GM23338 (cell line): ENCODE measurements around the gene MT1HL1. TPM values are rescaled to one million over a fixed set of nuclear protein-coding genes. Genes with fewer than 3 reads are reported as not detected.

ENCODE experiments used
- ATAC-seq: fragments of 200-7000 bp; cut with Tn5 transposase; 3 replicates; pipeline ENCODE4 v1.9.1; 2020
- DNase-seq: peaks from one replicate; pipeline ENCODE4 v3.0.0-alpha.2; 2015; ENCODE audit warnings: low spot score
- H2AFZ ChIP-seq: fragments of 200-600 bp; sonication (generic); 2 replicates; pipeline ENCODE4 v1.8.0; 2016; ENCODE audit warnings: antibody characterized with exemption, mild to moderate bottlenecking, moderate library complexity
- H3F3A ChIP-seq: fragments of 200-600 bp; sonication (generic); replicated peaks from 2 replicates; pipeline ENCODE4 v1.8.0; 2017; ENCODE audit warnings: antibody characterized with exemption, mixed run types, low read depth
- H3K27ac ChIP-seq: fragments of 200-600 bp; sonication (generic); 2 replicates; pipeline ENCODE4 v1.6.1; 2016; ENCODE audit warnings: low read depth
- H3K27me3 ChIP-seq: fragments of 200-600 bp; sonication (generic); 2 replicates; pipeline ENCODE4 v1.8.0; 2016; ENCODE audit warnings: mild to moderate bottlenecking, mixed run types, moderate library complexity; ENCODE audit not compliant: insufficient read depth
- H3K36me3 ChIP-seq: fragments of 200-600 bp; sonication (generic); 2 replicates; pipeline ENCODE4 v1.8.0; 2016; ENCODE audit warnings: mild to moderate bottlenecking; ENCODE audit not compliant: insufficient read depth
- H3K4me1 ChIP-seq: fragments of 200-600 bp; sonication (generic); 2 replicates; pipeline ENCODE4 v1.8.0; 2016; ENCODE audit warnings: mild to moderate bottlenecking, moderate library complexity; ENCODE audit not compliant: insufficient read depth
- H3K4me2 ChIP-seq: fragments of 200-600 bp; sonication (generic); 2 replicates; pipeline ENCODE4 v1.7.1; 2017; ENCODE audit warnings: mixed run types
- H3K4me3 ChIP-seq: fragments of 200-600 bp; sonication (generic); 2 replicates; pipeline ENCODE4 v1.6.1; 2016; ENCODE audit warnings: mixed run types
- H3K79me2 ChIP-seq: fragments of 200-600 bp; sonication (generic); replicated peaks from 2 replicates; pipeline ENCODE4 v1.8.0; 2017; ENCODE audit warnings: mild to moderate bottlenecking; ENCODE audit not compliant: insufficient read depth
- H3K9me2 ChIP-seq: fragments of 200-600 bp; sonication (generic); 2 replicates; pipeline ENCODE4 v1.8.0; 2017; ENCODE audit not compliant: insufficient read depth
- H4K20me1 ChIP-seq: fragments of 200-600 bp; sonication (generic); replicated peaks from 2 replicates; pipeline ENCODE4 v1.8.0; 2017; ENCODE audit warnings: mild to moderate bottlenecking; ENCODE audit not compliant: insufficient read depth
- H3K27ac Mint-ChIP-seq: 2 replicates; pipeline ENCODE4 v1.8.0; 2020; ENCODE audit warnings: inconsistent platforms, mild to moderate bottlenecking, moderate library complexity, mixed read lengths
- H3K27me3 Mint-ChIP-seq: 3 replicates; pipeline ENCODE4 v1.8.0; 2022; ENCODE audit warnings: low read depth, mild to moderate bottlenecking, moderate library complexity, mixed read lengths, inconsistent platforms; ENCODE audit not compliant: insufficient read depth, poor library complexity
- H3K36me3 Mint-ChIP-seq: 3 replicates; pipeline ENCODE4 v1.8.0; 2021; ENCODE audit warnings: low read depth, mild to moderate bottlenecking, inconsistent platforms, moderate library complexity, mixed read lengths
- H3K4me1 Mint-ChIP-seq: 3 replicates; pipeline ENCODE4 v1.8.0; 2020; ENCODE audit warnings: mild to moderate bottlenecking, inconsistent platforms, mixed read lengths
- H3K4me3 Mint-ChIP-seq: 3 replicates; pipeline ENCODE4 v1.8.0; 2021; ENCODE audit warnings: moderate library complexity, mild to moderate bottlenecking, inconsistent platforms, mixed read lengths
- H3K9me3 Mint-ChIP-seq: 3 replicates; pipeline ENCODE4 v1.8.0; 2020; ENCODE audit warnings: moderate library complexity, mild to moderate bottlenecking, inconsistent platforms, mixed read lengths
- CTCF ChIP-seq, 2 experiments: fragments of 200-600 bp in 1 of 2; sonication (generic) in 1 of 2; conservative IDR thresholded peaks; 2 replicates each; pipeline versions ENCODE4 v1.5.1 to v1.6.1; 2016 to 2017; ENCODE audit warnings: antibody characterized with exemption in 2 of 2, low read depth in 2 of 2, mild to moderate bottlenecking in 2 of 2, moderate library complexity in 1 of 2
- EZH2phosphoT487 ChIP-seq: fragments of 200-600 bp; sonication (generic); IDR thresholded peaks from one replicate; pipeline ENCODE4 v1.8.1; 2018; ENCODE audit warnings: antibody characterized with exemption; ENCODE audit not compliant: unreplicated experiment
- JUNB ChIP-seq: IDR thresholded peaks from one replicate; pipeline ENCODE4 v1.6.1; 2016; ENCODE audit warnings: antibody characterized with exemption; ENCODE audit not compliant: unreplicated experiment
- NANOG ChIP-seq: IDR thresholded peaks from 2 replicates; pipeline ENCODE4 v1.6.1; 2016; ENCODE audit warnings: antibody characterized with exemption, borderline replicate concordance
- POLR2AphosphoS5 ChIP-seq: IDR thresholded peaks from 2 replicates; pipeline ENCODE4 v1.6.1; 2016; ENCODE audit warnings: antibody characterized with exemption, low read depth
- STAT1 ChIP-seq: IDR thresholded peaks from one replicate; pipeline ENCODE4 v1.6.1; 2016; ENCODE audit warnings: antibody characterized with exemption; ENCODE audit not compliant: unreplicated experiment
- polyA plus RNA-seq: library from polyadenylated mRNA; unstranded; fragments of >200 nt; fragmentation: Nextera tagmentation; extraction: Ambion mirVana; gene quantifications from 2 replicates; pipeline ENCODE4 v1.2.1, GENCODE V29; 2016
- total RNA-seq: library from RNA; depleted of rRNA; stranded (reverse); fragments of >200 nt; shearing (Covaris generic); gene quantifications from 2 replicates; pipeline ENCODE4 v1.2.3, GENCODE V29; 2014
- TF ChIP-seq, protein P1 (sequence below): IDR thresholded peaks from 2 replicates; pipeline ENCODE4 v1.6.1; 2016; ENCODE audit warnings: antibody characterized with exemption
- TF ChIP-seq, protein P2 (sequence below): fragments of 250-450 bp; sonication (Bioruptor Pico); IDR thresholded peaks from 2 replicates; pipeline ENCODE4 v1.5.0; 2020; ENCODE audit warnings: mild to moderate bottlenecking, moderate library complexity

Gene MT1HL1
- total and polyA plus RNA-seq, 2 experiments from 2014 or later: not detected

DNA sequence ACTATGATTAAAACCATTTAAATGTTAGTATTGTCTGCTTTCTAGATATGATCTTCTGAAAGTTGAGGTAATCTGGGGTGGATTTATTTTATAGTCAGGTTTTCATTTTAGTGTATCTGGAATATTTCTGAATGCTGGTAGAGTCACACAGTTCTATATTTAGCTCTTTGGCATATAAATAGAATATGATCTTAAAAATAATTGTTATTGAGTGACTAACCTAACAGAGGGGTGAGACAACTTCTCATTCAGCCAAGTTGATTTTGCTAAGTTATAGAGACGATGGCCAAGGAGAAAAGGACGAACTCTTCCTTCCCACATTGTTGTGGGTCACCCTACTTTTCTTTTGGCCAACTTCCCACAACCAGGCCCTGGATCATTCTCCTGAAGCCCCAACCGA is 7.2 kb upstream of the MT1HL1 start:
- Histone ChIP-seq H3K4me3 (no peak overlapping the region), H3F3A (no peaks in the 10 kb centered on the region), H3K27ac (no peak overlapping the region), H4K20me1 (no peaks in the 10 kb centered on the region), H3K4me2 (no peak overlapping the region), H3K9me2 (peaks cover 13% of the 10 kb centered on the region; the same call in 1 of the 2 replicates), H3K4me1 (peaks cover 37% of the 10 kb centered on the region), H2AFZ (peak overlapping the region; percentile 8; the same call in 1 of the 2 replicates), H3K79me2 (no peaks in the 10 kb centered on the region), H3K27me3 (no peaks in the 10 kb centered on the region), H3K36me3 (no peaks in the 10 kb centered on the region)
- Mint-ChIP-seq H3K36me3 (no peaks in the 10 kb centered on the region), H3K4me3 (no peak overlapping the region), H3K27ac (no peak overlapping the region), H3K4me1 (peaks cover 32% of the 10 kb centered on the region), H3K27me3 (no peaks in the 10 kb centered on the region), H3K9me3 (no peaks in the 10 kb centered on the region; the same call in 2 of the 3 replicates)
- ATAC-seq: no peak
- TF ChIP-seq JUNB: no peak
- TF ChIP-seq CTCF (conservative IDR thresholded peaks at IDR 0.05; ENCODE audit: low read depth in 2 of 2): no peak
- DNase-seq: no peak

DNA sequence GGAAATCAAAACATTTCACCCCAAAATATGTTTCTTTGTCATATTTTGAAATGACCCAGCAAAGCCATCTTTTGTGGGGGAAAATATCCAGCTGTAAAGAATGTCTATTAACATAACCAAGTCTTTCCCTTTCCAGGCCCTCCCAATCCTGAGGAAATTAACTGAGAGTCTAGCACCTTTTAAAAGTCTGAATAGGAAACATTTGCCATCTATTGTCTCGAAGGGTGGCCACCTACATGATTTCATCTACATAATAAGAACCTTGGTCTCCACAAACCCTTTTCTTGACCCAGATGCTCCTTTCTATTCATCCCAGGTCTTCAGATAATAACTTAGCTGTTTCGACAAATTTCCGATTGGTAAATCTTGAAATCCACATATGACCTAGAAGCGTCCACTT is 5.4 kb upstream of the MT1HL1 start:
- no peak overlapping the region for H3K4me3 Mint-ChIP-seq
- H3K4me1 Mint-ChIP-seq: peaks cover 30% of the 10 kb centered on the region
- H3K27me3 Mint-ChIP-seq: no peaks in the 10 kb centered on the region
- Histone ChIP-seq H3F3A (no peaks in the 10 kb centered on the region), H2AFZ (no peak overlapping the region), H3K4me1 (peaks cover 30% of the 10 kb centered on the region), H3K36me3 (no peaks in the 10 kb centered on the region), H3K4me3 (no peak overlapping the region; the same call in 1 of the 2 replicates), H3K4me2 (peak overlapping the region; percentile 35), H3K27ac (no peak overlapping the region; the same call in 1 of the 2 replicates), H4K20me1 (no peaks in the 10 kb centered on the region), H3K9me2 (peaks cover 13% of the 10 kb centered on the region; the same call in 1 of the 2 replicates), H3K79me2 (no peaks in the 10 kb centered on the region), H3K27me3 (no peaks in the 10 kb centered on the region)
- H3K9me3 Mint-ChIP-seq: no peaks in the 10 kb centered on the region
- DNase-seq (no peak), ATAC-seq (no peak)
- H3K36me3 Mint-ChIP-seq: no peaks in the 10 kb centered on the region
- TF ChIP-seq, protein P1, sequence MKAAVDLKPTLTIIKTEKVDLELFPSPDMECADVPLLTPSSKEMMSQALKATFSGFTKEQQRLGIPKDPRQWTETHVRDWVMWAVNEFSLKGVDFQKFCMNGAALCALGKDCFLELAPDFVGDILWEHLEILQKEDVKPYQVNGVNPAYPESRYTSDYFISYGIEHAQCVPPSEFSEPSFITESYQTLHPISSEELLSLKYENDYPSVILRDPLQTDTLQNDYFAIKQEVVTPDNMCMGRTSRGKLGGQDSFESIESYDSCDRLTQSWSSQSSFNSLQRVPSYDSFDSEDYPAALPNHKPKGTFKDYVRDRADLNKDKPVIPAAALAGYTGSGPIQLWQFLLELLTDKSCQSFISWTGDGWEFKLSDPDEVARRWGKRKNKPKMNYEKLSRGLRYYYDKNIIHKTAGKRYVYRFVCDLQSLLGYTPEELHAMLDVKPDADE: no peak
- TF ChIP-seq NANOG (peak; percentile 19; the same call in 1 of the 2 replicates), EZH2phosphoT487 (no peak), POLR2AphosphoS5 (no peak), CTCF (conservative IDR thresholded peaks at IDR 0.05; ENCODE audit: low read depth in 2 of 2) (no peak), STAT1 (no peak)
- TF ChIP-seq, protein P2, sequence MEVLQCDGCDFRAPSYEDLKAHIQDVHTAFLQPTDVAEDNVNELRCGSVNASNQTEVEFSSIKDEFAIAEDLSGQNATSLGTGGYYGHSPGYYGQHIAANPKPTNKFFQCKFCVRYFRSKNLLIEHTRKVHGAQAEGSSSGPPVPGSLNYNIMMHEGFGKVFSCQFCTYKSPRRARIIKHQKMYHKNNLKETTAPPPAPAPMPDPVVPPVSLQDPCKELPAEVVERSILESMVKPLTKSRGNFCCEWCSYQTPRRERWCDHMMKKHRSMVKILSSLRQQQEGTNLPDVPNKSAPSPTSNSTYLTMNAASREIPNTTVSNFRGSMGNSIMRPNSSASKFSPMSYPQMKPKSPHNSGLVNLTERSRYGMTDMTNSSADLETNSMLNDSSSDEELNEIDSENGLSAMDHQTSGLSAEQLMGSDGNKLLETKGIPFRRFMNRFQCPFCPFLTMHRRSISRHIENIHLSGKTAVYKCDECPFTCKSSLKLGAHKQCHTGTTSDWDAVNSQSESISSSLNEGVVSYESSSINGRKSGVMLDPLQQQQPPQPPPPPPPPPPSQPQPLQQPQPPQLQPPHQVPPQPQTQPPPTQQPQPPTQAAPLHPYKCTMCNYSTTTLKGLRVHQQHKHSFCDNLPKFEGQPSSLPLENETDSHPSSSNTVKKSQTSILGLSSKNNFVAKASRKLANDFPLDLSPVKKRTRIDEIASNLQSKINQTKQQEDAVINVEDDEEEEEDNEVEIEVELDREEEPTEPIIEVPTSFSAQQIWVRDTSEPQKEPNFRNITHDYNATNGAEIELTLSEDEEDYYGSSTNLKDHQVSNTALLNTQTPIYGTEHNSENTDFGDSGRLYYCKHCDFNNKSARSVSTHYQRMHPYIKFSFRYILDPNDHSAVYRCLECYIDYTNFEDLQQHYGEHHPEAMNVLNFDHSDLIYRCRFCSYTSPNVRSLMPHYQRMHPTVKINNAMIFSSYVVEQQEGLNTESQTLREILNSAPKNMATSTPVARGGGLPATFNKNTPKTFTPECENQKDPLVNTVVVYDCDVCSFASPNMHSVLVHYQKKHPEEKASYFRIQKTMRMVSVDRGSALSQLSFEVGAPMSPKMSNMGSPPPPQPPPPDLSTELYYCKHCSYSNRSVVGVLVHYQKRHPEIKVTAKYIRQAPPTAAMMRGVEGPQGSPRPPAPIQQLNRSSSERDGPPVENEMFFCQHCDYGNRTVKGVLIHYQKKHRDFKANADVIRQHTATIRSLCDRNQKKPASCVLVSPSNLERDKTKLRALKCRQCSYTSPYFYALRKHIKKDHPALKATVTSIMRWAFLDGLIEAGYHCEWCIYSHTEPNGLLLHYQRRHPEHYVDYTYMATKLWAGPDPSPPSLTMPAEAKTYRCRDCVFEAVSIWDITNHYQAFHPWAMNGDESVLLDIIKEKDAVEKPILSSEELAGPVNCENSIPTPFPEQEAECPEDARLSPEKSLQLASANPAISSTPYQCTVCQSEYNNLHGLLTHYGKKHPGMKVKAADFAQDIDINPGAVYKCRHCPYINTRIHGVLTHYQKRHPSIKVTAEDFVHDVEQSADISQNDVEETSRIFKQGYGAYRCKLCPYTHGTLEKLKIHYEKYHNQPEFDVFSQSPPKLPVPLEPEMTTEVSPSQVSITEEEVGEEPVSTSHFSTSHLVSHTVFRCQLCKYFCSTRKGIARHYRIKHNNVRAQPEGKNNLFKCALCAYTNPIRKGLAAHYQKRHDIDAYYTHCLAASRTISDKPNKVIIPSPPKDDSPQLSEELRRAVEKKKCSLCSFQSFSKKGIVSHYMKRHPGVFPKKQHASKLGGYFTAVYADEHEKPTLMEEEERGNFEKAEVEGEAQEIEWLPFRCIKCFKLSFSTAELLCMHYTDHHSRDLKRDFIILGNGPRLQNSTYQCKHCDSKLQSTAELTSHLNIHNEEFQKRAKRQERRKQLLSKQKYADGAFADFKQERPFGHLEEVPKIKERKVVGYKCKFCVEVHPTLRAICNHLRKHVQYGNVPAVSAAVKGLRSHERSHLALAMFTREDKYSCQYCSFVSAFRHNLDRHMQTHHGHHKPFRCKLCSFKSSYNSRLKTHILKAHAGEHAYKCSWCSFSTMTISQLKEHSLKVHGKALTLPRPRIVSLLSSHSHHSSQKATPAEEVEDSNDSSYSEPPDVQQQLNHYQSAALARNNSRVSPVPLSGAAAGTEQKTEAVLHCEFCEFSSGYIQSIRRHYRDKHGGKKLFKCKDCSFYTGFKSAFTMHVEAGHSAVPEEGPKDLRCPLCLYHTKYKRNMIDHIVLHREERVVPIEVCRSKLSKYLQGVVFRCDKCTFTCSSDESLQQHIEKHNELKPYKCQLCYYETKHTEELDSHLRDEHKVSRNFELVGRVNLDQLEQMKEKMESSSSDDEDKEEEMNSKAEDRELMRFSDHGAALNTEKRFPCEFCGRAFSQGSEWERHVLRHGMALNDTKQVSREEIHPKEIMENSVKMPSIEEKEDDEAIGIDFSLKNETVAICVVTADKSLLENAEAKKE: no peak
- H3K27ac Mint-ChIP-seq: no peak overlapping the region; the same call in 1 of the 2 replicates
